Measurements from ENCODE around the gene HLF. TPM values are rescaled to one million over a fixed set of nuclear protein-coding genes. Genes with fewer than 3 reads are reported as not detected.

HLF gene
- total RNA-seq, 3 donors from 2014 or later = 1.3 to 34.9 (median 3.5) TPM

GRCh38 chr17:55291114-55291507 is 26.4 kb downstream of the HLF start:
- Histone ChIP-seq H3K36me3 (ENCODE audit: low read depth) (no peaks in the 10 kb centered on the region), H3K4me3 (no peak overlapping the region), H3K9me3 (no peaks in the 10 kb centered on the region), H3K4me1 (ENCODE audit: low read depth) (peaks cover 5% of the 10 kb centered on the region)
- no peak for DNase-seq
- no peak for ATAC-seq
- TF ChIP-seq CTCF (IDR thresholded peaks at IDR 0.05) = no peak
- intact Hi-C loops (cut with DNase I, micrococcal nuclease) = no loop called here

- intact Hi-C loops (cut with DNase I, micrococcal nuclease) = no loop called here
- no peak for TF ChIP-seq CTCF (IDR thresholded peaks at IDR 0.05)
- Histone ChIP-seq H3K4me1 (ENCODE audit: low read depth) (peaks cover under 1% of the 10 kb centered on the region), H3K36me3 (ENCODE audit: low read depth) (no peaks in the 10 kb centered on the region), H3K9me3 (no peaks in the 10 kb centered on the region), H3K4me3 (no peak overlapping the region)
- ATAC-seq (no peak), DNase-seq (no peak)
Observed at GRCh38 chr17:55292094-55292493, 27.3 kb downstream of the HLF start.

- Histone ChIP-seq H3K36me3 (ENCODE audit: low read depth) (no peaks in the 10 kb centered on the region), H3K4me1 (ENCODE audit: low read depth) (no peaks in the 10 kb centered on the region), H3K4me3 (no peak overlapping the region), H3K9me3 (no peaks in the 10 kb centered on the region)
- intact Hi-C loops (cut with DNase I, micrococcal nuclease) = no loop called here
- TF ChIP-seq CTCF (IDR thresholded peaks at IDR 0.05) = no peak
- DNase-seq (no peak), ATAC-seq (peak; percentile 18)
Observed at GRCh38 chr17:55294042-55294751, 29.4 kb downstream of the HLF start.

- Histone ChIP-seq H3K4me1 (ENCODE audit: low read depth) (no peaks in the 10 kb centered on the region), H3K4me3 (no peak overlapping the region), H3K36me3 (ENCODE audit: low read depth) (no peaks in the 10 kb centered on the region), H3K9me3 (no peaks in the 10 kb centered on the region)
- ATAC-seq = peak; percentile 93
- intact Hi-C loops (cut with DNase I, micrococcal nuclease) = no loop called here
- peak in 2 of 3 donors; percentile 47 to 73 for DNase-seq
- TF ChIP-seq CTCF (IDR thresholded peaks at IDR 0.05) = peak; percentile 75
Observed at GRCh38 chr17:55295411-55296170, 30.8 kb downstream of the HLF start.

- ATAC-seq (no peak), DNase-seq (no peak)
- no peaks in the 10 kb centered on the region for H3K36me3 ChIP-seq (ENCODE audit: low read depth)
- H3K4me1 ChIP-seq (ENCODE audit: low read depth) = no peaks in the 10 kb centered on the region
- TF ChIP-seq CTCF (IDR thresholded peaks at IDR 0.05) = no peak
- no peak overlapping the region for H3K4me3 ChIP-seq
- no peaks in the 10 kb centered on the region for H3K9me3 ChIP-seq
- intact Hi-C loops (cut with DNase I, micrococcal nuclease) = no loop called here
Observed at GRCh38 chr17:55296171-55296695, 31.5 kb downstream of the HLF start.

Data from mucosa of descending colon (tissue), 3 donors.